ENCODE measurements around the gene HDAC9.

GRCh38 chr7:18675579-18675978, 180.0 kb downstream of the HDAC9 start:
- TF ChIP-seq CTCF (IDR thresholded peaks at IDR 0.05), result no peak
- no peak for TF ChIP-seq POLR2A (IDR thresholded peaks at IDR 0.05)

All from vagina (tissue), 2 donors.